Stimulated activated CD4-positive, alpha-beta T cell treated with anti-CD3 and anti-CD28 coated beads, Interleukin-2, amount 100 ng/mL, for 48 hours (primary cell): Measurements from ENCODE around the gene KLK11.

Experiments
- DNase-seq, 2 donors: peaks; one replicate each; pipeline ENCODE4 v3.0.0-alpha.2; 2020

The KLK11 gene, protein sequence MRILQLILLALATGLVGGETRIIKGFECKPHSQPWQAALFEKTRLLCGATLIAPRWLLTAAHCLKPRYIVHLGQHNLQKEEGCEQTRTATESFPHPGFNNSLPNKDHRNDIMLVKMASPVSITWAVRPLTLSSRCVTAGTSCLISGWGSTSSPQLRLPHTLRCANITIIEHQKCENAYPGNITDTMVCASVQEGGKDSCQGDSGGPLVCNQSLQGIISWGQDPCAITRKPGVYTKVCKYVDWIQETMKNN

DNA sequence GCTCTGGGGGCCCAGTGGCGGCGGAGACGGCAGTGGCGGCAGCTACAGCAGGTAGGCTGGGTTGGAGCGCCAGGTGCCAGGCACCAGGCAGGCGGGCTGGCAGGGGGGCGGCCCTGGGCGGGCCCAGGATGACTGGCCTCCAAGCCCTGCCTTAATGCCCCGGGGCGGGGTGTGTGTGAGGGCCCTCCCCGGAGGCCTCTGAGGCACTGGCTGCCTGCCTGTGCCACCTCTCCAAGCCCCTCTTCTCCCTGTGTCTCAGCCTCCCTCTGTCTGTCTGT, at the start of gene KLK11:
TSS of gene KLK11 (minus strand) at position 63 of the 278 bp plus-strand sequence. CDS start 985 bp downstream, outside the sequence.
- DNase-seq = no peak

DNA sequence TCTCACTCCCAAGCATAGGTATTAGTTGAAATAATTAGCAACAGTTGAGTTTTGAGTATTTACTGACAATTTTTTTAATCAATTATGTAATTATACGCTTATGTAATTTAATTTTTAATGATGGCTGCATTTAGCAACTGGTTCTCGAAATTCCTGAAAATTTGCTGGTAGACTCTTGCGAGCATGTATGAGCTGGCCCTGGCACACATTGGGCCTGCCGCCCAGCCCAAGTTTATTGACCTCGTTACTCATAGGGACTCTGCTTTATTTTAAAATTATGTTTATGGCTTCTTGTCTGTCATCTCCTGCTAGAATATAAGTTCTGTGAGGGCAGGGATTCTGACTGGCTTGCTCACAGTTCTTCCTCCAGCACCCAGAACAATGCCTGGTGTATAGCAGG, 49.6 kb upstream of the KLK11 start:
- no peak for DNase-seq

DNA sequence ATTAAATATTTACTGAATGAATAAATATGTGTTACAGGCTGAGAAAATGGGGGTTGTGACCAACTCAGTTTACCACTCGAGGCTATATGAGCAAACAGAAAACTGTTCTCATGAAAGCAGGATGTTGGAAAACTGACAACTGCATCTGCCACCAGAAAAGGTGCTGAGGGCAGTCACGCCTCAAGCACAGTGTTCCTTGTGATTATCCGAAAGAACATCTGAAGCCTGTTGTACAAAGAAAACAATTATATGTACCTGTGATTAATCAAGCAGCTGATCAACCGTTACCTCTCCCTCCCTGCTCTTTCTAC, 44.6 kb upstream of the KLK11 start:
- DNase-seq = no peak

DNA sequence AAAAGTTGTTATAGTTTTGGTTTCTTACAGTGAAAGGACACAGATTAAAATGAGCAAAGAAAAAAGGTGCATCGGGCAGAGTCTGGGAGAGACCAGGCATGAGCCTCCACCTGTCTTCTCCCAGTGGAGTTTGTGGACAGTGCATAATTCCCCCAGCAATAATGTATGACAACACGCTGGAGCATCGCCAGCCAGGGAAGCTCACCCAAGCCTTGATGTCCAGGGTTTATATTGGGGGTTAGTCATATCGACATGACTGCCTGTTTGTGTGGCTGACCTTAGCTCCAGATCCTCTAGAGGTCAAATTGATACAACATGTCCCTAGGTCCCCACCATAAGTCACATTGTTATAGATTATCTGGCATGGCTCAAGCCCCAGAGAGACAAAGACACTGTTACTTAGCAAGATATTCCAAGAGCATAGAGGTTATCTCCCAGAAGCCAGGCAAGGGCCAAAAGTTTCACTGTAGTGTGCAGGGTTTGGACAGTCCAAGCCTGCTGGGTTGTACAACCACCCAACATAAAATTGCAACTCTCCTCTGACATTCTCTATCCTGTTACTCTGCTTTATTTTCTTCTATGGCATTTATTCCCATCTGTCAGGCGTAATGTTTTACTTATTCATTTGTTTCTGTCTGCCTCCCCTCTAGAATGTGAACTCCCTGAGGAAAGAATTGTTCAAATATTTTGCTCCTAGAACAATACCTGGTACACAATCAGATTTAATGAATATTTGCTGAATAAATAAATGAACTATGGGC, 44.1 kb upstream of the KLK11 start:
- no peak for DNase-seq

DNA sequence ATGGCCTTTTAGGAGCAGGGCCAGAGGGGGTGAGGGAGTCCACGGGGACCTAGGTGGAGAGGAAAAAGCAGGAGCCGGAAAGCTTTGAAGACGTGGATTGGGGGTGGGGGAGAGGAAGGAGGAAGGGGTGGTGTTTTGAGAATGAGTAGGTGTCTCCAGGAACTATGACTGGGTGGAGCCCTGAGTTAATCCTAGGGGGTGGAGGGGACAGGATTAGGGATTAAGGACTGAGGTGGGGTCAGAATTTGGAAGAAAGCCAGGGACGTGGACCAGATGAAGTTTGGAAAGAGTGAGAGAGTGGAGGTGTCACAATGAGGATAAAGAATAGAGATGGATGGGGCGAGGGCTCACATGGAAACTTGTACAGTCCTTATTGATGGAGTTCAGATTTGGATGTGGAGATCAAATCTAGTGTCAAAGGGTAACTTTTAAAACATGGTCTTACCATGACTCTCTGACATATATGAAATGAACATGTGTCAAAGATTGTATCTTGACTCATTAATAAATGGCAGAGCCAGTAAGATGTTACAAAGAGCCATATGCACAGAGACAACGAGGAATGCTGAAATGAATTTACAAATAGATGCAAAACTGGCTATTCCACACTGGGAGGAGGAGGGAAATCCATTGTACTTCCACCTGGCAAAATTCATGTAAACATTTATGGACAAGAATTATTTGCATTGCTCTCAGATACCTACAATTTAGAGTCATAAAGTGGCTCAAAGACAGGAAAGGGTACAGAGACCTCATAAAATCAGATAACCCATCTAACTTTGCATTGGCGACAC, 40.2 kb upstream of the KLK11 start:
- DNase-seq = no peak

DNA sequence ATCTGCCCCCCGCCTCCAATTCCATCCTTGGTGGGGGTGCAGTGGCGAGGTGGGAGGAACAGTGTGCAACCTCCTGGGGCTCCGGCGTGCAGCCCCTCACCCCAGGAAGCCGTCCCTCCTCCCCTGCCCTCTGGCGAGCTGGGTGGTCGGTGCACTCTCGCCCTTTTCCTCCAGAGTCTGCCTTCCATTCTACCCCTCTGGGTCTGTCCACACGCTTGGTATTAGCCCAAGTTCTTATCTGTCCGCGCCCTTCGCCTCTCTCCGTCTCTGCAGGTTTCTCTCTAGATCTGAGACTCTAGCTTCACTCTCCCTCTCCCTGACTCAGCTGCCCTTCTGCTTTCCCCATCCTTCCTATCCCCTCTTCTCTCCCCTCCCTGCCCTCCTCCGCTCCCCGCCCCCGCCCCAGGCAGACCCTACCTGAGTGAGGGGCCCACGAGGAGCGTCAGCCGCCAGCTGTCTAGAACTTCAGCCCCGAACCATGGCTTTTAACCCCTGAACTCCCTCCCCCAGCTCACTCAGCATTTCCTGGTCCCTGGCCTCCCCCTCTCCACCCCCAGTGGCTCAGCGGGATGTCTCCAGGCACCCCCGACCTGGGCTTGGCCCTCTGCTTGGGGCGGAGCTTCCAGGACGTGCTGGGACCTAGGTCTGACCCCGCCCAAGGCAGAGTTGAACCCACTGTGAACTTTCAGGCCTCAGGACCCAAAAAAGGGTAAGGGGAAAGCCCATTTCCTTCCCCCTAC, 39.0 kb upstream of the KLK11 start:
- DNase-seq = no peak

DNA sequence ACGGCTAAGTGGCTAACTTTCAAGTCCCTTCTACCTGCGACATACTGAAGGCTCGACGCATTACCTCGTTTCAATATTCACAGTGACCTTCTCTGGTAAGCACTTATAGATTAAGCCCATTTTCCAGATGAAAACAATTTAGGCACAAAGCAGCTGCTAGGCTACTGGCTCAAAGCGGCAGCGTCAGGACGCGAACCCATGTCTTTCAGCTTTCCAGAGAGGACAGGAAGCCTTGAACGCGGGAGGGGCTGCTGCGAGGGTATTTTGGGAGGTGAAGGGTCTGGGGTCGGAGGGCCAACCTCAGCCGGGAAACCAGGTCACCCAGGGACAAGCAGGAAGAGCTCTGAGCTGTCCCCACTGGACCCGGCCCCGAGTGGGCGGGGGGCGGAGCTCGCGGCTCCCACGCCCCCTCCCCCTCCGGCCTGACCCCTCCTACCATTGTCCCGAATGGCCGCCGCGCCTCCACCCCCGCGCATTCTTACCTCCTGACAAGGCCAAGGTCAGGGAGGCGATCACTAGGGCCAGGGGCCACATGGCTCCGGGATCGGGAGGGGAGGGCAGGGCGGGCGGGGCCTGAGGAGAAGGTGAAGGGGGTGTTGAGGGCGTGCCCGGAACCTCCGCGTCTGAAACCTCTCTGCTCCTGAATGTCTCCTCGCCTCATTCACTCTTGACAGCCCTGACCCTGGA, 38.3 kb upstream of the KLK11 start, which contains the start of gene KLK13:
TSS of gene KLK13 (minus strand) at position 559 of the 687 bp plus-strand sequence. CDS start at position 534, 25 bp downstream.
- DNase-seq = no peak

DNA sequence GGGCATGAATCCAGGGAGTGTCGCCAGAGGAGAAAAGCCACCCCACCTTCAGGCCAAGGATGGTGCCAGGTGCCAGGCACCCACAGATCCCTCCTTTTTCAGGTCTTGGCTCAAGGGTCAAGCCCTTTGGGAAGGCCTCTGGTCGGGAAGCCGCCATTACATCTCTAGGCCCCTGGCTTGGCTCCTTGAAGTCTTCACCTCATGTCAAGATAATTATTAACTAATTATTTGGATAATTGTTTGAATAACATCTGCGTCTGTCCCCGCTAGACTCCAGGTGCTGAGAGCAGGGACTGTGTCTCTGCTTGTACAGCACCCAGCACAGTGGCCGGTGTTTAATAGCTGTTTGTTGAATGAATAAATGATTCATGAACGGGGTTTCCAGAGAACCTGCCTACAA, 37.2 kb upstream of the KLK11 start:
- no peak for DNase-seq

DNA sequence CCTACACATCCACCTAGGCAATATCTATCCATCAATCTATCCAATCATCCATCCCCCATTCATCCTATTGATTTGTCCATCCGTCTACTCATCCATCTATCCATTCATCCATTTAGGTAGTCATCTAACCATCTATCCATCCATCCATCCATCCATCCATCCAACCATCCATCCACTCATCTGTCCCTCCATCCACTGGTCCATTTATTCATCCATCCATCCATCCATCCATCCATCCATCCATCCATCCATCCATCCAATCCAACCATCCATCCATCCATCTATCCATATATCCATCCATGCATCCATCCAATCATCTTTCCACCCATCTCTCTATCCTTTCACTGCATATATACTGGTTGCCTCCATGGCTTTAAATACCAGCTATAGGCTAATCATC, 34.6 kb upstream of the KLK11 start:
- DNase-seq = no peak

DNA sequence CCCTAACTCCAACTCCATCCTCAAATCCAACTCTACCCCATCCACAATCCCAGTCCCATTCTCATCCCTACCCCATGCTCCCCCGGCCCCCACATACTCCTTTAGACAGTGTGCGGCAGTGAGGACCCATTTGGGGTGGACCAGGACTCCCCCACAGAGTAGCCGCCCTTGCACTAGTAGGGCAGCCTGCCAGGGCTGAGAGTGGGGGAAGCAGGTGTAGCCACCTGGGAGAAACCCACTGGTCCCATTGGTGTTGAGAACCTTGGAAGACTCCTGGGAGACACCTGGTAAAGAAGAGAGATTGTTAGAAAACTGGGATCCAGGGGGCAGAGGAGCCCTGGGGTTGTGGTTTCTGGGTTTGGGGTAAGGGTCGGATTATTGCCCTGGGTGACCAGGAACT, 33.9 kb upstream of the KLK11 start:
- DNase-seq = no peak

DNA sequence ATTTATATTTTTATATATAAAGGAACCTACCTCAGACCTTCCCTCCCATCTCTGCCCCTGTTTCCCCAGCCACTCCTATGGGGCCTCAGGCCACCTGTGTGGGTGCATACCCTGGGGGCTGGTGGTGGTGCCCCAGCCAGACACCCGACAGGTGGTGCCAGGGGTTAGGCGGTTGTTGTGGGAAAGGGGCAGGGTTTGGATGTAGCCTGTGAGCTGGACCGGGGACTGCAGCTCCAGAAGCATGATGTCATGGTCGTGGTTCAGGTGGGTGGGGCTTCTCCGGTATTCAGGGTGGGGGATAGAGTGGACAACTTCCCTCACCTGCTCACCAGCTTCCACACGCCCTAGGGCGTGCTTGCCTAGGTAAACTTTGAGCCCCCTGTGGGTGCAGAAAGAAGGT, 33.3 kb upstream of the KLK11 start:
- no peak for DNase-seq

DNA sequence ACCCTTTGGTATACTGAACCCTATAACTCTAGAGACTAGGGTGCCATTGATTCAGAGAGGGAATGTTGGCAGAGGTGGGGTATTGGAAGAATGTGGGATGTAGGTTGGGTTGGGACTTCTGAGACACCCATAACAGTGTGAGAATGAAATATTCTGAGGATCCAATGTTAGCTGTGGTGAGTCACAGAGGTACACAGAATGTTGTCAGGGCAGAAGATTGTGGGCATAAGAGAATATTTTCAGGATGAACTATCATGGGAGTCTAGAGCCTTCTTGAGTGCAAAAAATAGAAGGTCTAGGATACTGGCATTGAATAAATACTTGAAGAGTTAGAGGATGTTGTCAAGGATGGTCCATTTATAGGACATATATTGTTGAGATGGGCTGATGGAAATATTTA, 29.4 kb upstream of the KLK11 start:
- DNase-seq = no peak

DNA sequence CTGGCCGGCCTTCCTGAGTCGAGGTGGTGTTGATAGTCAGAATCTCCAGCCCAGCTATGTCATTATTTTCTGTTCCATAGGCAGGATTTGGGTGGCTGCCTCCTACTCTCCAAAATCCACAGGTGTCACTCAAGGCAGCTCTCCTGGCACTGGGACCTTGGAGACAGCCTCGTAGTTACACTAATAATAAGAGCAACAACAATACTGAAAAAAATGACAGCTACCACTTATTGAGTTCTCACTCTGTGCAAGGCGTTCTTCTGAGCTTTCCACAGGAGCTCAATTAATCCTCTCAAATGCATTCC, 20.6 kb upstream of the KLK11 start:
- no peak for DNase-seq

DNA sequence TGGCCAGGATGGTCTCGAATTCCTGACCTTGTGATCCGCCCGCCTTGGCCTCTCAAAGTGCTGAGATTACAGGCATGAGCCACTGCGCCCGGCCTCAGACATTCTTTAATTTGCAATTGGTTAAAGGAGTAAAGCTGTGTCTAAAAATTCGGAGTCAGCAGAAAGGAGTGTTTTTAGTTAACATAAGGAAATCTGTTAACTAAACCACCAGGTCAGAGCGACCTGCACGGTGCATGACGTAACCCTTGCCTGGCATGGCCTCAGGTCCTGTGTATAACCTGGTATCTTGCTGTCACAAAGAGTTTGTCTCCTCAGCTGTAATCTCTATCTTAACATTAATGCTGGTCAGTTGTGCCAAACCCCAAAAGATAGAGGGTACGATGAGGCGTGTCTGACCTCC, 17.9 kb upstream of the KLK11 start:
- no peak for DNase-seq

DNA sequence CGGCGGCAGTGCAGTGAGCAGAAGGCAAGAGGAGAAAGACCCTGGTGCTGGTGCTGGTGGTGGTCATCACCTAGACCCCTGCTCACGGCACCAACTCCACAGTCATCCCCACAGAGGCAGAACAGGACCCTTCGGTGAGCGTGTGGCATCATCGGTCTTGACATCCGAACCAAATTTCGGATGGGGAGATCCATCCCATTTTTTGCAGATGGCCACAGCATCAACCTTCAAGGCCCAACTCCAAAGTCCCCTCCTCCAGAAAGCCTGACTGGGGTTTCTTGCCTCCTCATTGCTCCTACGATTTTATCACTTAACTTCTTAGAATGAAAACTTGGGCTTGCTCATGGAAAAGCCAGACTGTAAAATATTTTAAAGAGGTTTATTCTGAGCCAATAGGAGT, 17.1 kb upstream of the KLK11 start:
- DNase-seq = no peak

DNA sequence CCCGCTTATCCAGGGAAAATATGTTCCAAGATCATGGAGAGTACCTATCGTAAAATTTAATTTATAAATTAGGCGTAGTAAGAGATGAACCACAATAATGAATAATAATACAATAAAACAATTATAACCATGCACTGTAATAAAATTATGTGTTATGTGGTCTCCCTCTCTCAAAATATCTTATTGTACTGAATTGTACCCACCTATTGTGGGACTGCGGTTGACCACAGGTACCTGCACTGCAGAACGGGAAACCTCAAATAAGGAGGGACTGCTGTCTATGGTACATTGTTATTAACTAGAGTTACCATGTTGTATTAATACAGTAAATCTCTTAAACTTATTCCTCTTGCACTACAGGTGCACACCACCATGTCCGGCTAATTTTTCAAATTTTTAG, 13.7 kb upstream of the KLK11 start:
- DNase-seq = no peak

DNA sequence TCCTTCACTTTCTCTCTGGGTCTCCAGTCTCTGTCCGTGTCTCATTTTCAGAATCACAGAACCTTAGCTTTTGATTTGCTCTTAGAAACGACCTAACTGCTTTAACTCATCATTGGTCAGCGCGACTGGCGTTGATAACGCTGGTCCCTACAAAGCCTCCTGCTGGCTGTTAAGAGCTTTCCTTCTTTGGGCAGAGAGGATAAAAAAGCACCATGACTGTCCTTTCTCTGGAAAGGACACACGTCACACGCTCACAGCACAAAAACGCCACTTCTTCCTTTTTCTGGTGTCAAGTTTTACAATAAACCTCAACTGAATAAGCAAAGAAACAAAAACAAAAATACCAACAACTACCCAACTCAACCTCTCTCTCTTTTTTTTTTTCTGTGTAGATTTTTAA, 10.1 kb upstream of the KLK11 start:
- no peak for DNase-seq

DNA sequence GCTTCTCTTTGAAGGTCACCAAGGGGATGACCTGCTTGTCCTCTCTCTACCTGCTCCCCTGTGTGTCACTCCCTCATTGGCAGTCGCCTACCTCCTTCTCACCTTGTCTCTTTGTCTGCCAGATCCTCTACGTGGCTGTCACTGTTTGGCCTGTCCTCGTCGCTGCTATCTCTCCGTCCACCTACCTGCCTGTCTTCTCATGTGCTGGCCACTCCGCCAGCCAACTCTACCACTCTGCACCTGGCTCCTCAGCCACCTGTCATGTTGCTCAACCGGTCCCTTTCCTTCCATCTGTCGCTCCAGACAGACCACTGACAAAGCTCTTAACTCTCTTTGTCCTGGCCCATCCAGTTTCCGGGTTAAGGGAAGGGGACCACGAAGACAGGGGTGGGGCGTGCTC, 8.3 kb upstream of the KLK11 start, which contains the start of gene KLK12:
TSS of gene KLK12 (minus strand) at position 299 of the 400 bp plus-strand sequence. CDS start 381 bp downstream, outside the sequence.
- no peak for DNase-seq

DNA sequence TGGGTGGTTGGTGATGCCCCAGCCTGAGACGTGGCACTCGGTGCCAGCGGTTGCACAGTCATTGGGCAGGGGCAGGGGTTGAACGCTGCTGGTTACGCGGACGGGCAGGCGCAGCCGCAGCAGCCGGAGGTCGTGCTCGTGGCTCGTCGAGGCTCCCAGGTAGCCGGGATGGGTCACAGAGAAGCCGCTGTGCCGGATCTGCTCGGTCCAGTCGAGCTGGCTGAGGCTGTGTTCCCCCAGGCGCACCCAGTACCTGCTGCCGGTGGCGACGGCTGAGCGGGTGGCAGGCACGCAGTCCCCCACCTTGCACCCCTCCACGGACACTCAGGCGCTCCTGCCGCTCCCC, 5.4 kb upstream of the KLK11 start:
- DNase-seq = no peak

DNA sequence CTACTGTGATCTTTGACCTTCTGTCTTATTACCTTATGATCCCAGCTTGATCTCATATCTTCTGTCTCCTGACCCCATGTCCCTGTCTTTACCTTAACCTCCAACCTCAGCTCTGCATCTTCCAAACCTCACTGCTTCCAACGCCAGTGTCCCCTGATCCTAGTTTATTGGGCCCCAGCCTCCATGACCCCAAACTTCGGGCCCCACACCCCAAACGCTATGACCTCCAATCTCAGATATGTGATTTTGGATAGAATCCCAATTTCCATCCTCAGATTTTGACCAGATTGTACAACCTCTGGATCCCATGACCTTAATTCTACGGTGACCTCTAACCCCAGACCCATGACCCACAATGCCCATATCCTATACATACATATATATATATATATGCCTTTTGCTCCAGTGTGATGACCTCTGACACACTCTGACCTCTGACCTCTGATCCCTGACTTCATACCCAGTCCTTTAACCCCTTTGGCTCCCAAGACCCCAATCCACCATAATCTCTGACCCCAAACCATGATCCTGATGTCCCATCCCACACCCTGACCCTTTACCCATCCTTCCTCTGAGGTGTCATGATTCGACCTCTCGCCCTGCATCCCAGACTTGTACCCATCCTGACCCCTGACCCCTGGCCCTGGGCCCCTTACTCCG, 4.9 kb upstream of the KLK11 start:
- DNase-seq = no peak

DNA sequence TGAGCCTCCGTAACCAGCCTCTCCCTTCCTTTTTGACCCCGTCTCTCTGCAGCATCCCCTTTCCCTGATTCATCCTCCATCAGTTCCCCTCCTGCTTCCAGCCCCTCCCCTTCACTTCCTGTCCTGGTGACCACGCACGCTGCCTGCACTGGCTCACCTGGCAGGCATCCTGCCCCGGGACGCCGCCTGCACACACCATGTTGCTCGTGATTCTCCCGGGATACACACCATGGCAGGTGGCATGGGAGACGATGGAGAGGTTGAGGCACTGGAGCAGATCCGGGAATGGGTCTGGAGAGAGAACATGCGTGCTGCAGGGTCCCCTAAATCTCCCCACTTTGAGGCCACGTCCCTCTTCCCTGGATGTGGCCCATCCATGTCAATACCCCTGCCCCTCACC, 4.2 kb upstream of the KLK11 start:
- DNase-seq = no peak

DNA sequence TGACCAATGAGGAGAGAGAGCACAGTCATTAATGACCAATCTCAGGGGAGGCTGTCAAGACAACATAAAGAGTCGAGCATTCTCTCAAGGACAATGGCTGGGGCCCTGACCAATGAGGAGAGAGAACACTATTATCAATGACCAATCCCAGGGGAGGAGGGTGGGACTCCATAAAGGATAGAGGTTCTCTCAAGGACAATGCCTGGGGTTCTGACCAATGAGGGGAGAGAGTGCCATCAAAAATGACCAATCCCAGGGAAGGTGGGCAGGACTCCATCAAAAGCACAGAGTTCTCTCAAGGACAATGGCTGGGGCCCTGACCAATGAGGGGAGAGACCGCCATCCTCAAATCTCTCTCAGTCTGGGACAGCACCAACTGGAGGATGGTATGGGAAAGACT, 3.3 kb upstream of the KLK11 start:
- DNase-seq = no peak

DNA sequence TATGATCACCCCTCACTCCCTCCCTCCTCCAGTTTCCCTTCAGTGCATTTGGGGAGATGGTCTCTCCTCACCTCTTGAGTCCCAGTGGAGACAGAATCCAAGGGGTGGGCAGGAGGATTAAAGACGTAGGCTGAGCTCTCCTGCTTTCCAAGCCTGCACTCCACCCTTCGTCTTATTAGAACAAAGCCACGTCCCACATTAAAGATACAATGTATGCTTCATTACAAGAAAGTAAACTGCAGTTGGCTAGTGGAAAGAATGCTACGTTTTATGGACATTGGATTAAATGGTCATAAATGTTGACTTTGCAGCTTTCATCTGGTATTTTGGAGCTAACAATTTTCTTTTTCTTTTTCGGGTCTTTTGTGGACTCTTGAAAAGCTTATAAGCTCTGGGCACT, 1.5 kb upstream of the KLK11 start:
- no peak for DNase-seq
